GM12865 (cell line): ENCODE measurements around the gene PLXDC2.

ENCODE experiments used
- DNase-seq: peaks from one replicate; pipeline ENCODE4 v3.0.0; 2010; ENCODE audit warnings: low read depth
- H3K4me3 ChIP-seq: 2 replicates; pipeline ENCODE4 v1.5.1; 2011; ENCODE audit warnings: mild to moderate bottlenecking, low read depth, low read length, control low read depth
- TF ChIP-seq, protein P1 (sequence below): IDR thresholded peaks from 2 replicates; pipeline ENCODE4 v1.5.1; 2011; ENCODE audit warnings: low read length, control low read depth, low read depth, inconsistent platforms; ENCODE audit not compliant: insufficient read depth; ENCODE audit errors: missing control alignments

PLXDC2 gene

DNA sequence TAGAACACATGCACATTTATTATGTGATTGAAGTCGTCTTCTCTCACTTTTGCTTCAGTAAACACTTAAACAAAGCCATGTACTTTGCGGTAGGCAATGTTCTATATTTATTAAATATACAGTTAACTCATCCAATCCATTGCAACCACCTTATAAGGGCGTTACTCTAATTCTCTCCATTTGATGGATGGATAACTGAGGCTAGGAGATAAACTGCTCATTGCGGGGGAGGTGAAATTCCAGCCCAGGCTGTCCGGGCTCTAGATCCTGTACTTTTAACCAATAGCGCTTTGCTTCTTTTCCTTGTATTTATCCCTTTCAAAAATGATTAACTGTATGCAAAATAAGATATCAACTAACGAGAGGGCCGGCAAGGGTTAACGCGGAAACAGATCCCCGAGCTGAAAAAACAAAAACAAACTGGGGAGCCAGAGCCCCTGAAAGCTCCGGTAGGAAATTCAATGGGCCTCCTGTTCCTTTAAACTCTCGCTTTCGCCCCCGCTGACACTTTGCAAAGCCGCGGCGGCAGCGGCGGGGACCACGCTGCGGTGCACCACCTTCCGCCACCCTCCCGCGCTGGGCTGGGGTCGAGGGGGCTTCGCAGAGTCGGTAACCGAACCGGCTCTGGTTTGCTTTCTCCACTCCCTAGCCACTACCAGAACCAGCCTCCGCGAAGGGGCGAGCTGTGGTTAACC is 1.0 kb upstream of the PLXDC2 start:
- H3K4me3 ChIP-seq, result no peak overlapping the region
- DNase-seq, result no peak
- TF ChIP-seq, protein P1, sequence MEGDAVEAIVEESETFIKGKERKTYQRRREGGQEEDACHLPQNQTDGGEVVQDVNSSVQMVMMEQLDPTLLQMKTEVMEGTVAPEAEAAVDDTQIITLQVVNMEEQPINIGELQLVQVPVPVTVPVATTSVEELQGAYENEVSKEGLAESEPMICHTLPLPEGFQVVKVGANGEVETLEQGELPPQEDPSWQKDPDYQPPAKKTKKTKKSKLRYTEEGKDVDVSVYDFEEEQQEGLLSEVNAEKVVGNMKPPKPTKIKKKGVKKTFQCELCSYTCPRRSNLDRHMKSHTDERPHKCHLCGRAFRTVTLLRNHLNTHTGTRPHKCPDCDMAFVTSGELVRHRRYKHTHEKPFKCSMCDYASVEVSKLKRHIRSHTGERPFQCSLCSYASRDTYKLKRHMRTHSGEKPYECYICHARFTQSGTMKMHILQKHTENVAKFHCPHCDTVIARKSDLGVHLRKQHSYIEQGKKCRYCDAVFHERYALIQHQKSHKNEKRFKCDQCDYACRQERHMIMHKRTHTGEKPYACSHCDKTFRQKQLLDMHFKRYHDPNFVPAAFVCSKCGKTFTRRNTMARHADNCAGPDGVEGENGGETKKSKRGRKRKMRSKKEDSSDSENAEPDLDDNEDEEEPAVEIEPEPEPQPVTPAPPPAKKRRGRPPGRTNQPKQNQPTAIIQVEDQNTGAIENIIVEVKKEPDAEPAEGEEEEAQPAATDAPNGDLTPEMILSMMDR, result no peak

DNA sequence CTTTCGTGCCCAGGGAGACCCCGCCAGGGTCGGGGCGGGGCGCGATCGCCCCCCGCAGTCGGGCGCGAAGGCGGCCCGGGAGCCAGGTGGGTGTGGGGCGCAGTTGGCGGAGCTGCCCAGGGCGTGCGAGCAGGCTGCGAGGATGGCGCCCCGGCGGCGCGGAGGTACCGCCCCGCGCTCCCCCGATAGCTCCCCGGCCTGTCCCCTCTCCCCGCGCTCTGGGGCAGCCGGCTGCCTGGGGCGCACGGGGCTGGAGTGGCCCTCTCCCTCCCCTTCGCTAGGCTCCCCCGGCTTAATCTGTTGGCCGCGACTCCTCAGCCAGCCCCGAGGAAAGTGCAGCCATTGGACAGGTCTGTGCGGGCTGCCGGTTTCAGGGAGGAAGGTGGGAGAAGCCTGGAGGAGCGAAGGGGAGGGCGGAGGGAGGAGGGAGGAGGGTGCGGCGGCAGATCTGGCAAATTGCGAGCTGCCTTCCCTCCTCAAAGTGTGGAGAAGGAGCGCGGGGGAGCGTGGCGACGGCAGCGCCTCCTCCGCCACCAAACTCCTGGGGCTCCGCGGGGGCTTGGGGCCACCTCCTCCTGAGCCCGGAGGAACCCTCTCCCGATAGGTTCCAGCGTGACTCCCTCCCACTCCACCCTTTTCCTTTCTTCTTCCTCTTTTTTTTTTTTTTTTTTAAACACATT is 361 bp upstream of the PLXDC2 start:
- TF ChIP-seq, protein P1, result no peak
- DNase-seq, result no peak
- peak overlapping the region; percentile 53 for H3K4me3 ChIP-seq

DNA sequence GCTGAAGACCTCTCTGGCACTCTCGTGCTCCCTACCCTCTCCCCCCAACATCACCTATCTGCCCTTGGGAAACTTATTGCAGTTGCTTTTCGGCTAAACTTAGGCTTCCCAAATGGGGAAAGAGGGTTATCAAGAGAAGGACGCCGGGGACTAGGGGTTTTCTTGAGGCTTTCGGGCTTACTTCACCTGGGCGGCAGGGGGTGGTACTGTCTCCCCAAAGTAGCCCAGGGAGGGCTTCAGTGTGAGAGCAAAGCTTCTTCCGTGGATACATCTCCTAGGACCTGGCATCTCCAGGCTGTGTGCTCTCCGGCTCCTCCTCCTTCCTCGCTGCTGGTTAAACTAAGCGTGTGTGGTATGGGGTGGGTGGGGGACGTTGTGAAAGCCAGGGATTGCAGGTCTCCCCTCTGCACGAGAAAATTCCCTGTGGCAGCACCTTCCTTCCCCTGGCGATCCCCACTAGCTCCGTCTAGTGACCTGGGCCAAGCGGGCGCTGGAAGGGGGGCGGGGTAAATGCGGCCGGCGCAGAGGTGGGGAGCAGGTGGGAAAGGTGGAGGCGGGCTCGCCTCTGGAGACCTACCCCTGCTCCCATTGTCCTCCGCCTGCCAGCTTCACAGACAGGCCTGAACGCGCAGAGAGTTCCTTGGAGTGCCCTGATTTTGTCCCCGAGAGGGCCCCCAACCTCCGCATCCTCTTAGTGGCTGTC is 1.1 kb downstream of the PLXDC2 start:
- DNase-seq, result peak; percentile 13
- TF ChIP-seq, protein P1, result no peak
- peak overlapping the region; percentile 53 for H3K4me3 ChIP-seq

DNA sequence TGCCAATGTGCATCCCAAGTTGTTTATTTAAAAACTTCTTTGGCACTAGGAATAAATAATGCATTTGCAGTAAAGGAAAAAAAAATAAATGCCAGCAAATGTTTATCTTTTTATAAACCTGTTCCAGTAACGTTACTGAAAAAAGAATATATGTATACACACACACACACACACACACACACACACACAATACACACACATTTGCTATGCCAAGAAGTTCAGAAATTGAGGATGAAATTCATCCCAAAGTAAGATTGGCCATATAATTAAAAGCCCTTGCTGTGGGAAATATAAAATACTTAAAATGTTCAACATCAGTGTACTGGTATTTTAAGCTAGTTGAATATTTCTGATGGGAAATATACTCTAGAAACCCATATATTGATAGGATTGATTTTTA is 2.6 kb downstream of the PLXDC2 start:
- no peak for DNase-seq
- TF ChIP-seq, protein P1, result no peak
- no peak overlapping the region for H3K4me3 ChIP-seq

DNA sequence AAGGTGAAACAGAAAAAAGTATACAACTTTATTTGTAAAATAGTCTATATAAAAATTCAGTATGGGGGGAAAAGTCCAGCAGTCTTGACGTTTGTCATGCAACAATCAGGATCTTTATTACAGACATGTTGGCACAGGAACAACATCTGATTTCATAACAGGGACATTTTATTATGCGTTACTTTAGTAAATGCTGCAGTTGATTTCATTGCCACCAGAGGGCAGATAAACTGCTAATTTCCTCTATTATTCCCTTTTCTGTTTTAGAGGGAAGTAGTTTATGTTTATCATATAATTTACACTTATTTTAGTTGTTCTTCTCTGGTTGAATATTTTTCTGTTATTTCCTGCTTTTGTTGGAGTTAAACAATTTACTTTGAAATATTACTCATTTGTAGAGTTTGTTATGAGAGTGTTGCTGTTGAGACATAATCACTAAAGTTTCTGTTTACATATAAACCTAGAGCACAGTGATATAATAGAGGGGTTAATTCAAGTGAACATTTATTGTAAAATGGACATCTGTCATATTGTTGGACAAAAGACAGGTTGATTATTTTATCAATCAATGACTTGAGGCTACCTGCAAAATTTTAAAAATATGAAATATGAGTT is 3.3 kb downstream of the PLXDC2 start:
- TF ChIP-seq, protein P1, result peak; percentile 50
- DNase-seq, result peak; percentile 33
- H3K4me3 ChIP-seq, result no peak overlapping the region

DNA sequence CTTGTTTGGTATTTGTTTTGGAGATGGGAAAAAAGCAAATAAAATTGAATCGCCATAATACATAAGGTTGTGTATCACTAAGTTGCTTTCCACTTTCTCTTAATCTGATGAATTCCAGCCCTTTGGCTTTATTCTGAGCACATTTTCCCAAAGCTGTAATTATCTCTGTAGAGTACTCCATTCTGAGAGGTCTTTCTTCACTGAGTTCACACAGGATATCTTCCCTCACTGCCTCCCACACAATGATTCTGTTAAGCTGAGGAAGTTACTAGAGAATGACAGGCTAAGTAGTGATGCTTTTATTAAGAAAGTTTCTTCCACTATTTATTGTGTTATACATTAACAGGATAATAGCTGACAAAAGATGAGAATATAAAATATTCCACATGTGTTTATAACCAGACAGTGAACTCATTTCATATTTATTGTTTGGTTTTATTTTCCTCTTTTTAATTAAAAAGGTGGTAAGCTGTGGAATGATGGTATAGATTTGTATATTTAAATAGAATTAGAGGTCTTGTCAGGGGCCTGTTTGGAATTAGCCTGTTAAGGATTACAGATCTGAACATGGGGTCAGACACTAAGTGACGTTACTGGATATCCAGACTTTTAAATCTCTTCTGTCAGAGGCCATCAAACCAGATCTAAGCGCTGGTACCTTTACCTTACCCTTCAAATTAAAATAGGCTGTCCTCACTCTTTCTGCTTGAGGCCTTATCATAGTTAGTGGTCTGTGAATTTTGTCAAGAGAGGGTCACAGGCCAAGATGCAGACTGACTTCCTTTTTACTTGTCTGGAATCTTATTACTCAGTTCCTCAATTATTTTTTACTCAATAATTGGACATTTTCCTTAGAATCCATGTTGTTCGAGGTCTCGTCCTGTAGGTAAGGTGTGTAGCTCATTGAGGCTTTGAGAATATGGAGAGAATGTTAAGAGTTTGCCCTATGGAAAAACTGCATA is 8.4 kb downstream of the PLXDC2 start:
- no peak overlapping the region for H3K4me3 ChIP-seq
- TF ChIP-seq, protein P1, result no peak
- DNase-seq, result no peak
